GM21423 (cell line): Measurements from ENCODE around the gene XXYLT1.
"Not testable (repeated sequence)": the region's sequence is repeated elsewhere in the genome, so short reads cannot be mapped to it uniquely, and the experiment has no call there.

Source experiments
- ATAC-seq: cut with Tn5 transposase; IDR thresholded peaks from one replicate; pipeline ENCODE4 v1.9.1; 2021; ENCODE audit warnings: mild to moderate bottlenecking, moderate library complexity; ENCODE audit not compliant: unreplicated experiment

XXYLT1 gene

DNA sequence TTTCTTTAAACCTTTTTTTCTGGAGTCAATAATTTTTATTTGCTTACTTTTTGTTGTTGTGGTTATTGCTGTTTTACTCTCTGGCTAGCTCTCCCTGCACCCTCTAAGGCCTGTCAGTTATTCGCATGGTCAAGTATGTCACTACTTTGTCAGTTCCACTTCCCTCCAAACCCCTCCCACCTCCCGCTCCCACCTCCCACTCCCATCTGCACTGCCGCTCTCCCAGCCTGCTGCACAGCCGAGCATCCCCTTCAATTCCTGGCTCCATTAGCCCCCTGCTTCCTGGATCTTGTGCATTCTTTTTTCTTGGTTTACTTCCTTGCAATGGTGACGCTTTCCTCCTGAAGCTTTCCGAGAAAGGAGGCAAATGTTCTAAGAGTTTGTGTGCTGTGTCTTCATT, 218.0 kb downstream of the XXYLT1 start:
- no peak for ATAC-seq

DNA sequence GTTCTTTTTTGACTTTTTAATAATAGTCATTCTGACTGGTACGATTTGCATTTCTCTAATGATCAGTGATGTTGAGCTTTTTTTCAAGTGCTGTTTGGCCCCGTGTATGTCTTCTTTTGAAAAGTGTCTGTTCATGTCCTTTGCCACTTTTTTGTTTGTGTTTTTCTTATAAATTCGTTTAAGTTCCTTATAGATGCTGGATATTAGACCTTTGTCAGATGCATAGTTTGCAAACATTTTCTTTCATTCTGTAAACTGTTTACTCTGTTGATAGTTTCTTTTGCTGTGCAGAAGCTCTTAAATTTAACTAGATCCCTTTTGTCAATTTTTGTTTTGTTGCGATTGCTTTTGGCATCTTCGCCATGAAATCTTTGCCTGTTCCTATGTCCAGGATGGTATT, 220.7 kb downstream of the XXYLT1 start:
- ATAC-seq = not testable (repeated sequence)

DNA sequence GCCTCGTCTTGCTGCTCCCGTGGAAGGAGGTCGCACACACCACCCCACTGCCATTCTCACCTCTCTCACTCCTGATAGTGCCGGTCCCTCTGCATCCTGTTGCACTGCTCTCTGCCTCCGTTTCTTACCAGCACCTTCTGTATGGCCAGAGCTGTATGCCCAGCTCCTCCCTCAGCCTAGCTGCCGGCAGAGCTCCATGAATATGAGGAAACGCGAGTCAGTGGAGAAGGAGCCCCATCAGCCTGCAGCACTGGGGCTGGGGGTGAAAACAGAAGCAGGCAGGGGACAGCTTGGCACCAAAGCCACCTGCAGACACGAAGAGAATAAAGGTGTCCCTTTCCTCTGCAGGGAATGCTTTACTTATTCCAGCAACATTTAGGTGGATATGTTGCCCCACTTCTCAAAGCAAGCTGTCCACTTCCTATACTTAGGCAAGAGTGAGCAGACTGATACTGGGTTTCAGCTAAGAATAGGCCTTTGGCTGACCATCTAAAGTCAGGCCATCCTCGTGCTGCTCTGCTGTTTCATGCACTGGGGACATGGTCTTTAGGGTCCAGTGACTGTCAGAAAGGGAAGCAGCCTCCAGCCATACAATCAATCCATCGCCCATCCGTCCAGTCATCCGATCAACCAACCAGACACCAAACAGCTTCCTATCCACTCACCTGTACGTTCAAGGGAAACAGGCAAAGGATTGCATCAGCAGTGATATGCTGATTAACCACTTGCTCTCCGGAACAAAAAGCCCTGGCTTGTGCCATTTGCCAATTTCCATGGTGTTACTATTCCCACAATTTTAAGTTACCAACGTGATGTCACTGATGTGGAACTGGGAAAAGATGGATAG, 222.7 kb downstream of the XXYLT1 start:
- ATAC-seq = no peak

DNA sequence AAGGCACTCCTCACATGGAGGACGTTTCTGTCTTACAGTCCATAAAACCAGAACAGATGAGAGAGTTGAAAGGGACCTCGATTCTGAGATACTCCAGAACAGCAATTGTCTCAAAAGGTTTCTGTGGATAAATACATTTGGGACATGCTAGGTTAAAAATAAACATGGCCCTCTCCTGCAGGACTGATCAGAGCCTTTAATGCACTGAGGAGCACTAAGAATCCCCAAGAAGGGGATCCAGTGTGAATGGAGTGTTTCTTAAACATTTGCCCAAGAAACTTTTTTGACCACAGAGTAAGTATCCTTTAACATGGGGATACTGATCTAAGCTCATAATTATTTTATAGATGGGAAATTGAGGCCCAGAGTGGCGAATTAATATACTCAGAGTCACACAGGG, 223.4 kb downstream of the XXYLT1 start:
- no peak for ATAC-seq

DNA sequence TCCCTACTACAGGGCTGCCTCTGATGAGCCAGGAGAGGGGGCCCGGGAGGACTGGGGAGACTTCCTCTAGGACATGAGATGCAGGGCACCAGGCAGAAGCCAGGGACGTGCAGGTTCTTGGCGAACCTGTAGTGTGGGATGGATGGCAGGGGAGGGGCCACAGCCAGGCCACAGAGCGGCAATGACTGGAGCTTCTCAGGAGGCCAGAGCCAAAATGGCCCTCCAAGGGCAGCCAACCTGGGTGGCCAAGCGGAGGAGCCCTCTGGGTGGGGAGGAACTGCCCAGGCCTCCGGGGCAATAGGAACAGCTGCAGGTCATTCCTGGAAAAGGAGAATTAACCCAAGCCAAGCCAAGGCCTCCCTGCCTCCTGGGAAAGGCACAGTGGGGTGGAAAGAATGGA, 224.5 kb downstream of the XXYLT1 start:
- no peak for ATAC-seq

DNA sequence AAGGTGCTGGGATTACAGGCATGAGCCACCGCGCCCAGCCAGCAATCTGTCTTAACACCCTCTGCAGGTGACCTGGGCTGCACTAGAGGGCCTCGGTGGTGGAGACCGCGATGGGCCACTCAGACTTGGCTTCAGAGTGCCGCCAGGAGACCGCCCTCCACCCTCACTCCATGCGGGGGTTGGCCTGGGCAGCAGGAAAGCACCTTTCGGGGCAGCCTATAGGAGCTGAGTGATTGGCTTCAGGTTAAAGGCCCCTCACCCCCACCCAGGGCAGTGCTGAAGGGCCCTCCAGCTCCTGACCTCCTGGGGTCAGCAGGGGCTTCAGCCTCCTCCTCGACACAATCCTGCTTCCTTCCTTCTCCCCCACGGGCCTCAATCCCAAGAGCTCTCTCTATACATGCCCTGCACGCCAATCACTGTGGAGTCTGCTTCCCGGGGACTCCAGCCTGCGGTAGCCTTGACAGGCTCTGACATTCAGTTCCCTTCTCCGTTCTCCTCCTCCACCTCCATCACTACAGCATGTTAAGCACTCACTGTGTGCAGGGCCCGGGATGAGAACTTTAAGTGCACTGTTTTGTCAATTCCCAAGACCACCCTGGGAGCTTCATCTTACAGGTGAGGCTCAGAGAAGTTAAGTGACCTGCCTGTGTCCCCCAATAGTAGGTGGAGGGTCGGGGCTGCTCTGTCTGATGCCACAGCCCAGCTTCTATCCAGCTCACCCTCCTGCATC, 225.3 kb downstream of the XXYLT1 start:
- ATAC-seq = no peak

DNA sequence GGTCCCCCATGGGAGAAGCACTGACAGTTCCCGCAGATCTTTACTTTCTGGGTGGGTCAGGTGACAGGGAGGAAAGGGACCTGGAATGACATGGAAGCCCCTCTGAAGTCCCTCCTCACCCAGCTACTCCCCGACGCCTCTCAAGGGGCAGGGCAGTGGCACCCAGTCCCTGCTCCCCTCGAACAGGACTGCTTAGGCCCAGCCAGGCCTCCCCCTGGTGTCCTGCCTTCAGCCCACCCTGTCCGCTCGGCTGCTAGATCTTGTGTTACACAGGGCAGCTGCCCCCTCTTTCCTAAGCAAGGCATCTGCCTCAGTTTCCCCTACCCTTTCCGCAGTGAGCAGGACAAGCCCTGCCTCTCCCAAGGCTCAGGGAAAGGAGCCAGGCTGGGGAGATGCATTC, 226.5 kb downstream of the XXYLT1 start:
- ATAC-seq = no peak

DNA sequence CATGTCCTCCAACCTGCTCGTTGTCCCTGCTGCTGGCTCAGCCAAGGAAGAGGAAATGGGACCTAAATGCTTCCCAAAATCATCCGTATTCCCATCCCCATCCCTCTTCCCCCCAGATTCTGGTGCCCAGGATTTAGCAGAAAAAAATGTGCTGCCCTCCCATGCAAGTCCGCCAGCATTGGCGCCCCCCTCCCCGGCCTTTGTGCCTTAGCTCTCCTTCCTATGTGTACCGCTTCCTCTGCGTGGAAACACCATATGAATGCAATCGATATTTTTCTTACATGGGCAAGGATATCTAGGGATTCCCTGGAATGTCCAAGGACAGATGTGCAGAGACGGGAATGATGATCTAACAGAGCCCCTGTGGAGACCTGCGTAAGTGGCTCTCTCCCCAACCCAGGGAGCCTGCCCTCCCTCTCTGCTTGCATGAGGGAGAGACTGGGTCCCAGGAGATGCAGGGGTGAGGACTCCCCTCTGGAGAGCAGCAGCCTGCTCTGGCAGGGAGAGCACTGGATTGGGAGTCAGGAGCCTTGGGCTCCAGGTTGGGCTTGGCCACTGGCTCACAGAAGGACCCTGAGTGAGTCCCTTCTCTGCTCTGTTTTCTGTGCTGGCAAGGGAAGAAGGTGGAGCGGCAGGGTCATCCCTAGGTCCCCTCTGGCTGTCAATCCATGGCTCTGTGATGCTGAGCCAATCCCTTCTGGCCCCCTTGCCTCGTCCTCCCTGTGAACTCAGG, 227.2 kb downstream of the XXYLT1 start:
- ATAC-seq = no peak

DNA sequence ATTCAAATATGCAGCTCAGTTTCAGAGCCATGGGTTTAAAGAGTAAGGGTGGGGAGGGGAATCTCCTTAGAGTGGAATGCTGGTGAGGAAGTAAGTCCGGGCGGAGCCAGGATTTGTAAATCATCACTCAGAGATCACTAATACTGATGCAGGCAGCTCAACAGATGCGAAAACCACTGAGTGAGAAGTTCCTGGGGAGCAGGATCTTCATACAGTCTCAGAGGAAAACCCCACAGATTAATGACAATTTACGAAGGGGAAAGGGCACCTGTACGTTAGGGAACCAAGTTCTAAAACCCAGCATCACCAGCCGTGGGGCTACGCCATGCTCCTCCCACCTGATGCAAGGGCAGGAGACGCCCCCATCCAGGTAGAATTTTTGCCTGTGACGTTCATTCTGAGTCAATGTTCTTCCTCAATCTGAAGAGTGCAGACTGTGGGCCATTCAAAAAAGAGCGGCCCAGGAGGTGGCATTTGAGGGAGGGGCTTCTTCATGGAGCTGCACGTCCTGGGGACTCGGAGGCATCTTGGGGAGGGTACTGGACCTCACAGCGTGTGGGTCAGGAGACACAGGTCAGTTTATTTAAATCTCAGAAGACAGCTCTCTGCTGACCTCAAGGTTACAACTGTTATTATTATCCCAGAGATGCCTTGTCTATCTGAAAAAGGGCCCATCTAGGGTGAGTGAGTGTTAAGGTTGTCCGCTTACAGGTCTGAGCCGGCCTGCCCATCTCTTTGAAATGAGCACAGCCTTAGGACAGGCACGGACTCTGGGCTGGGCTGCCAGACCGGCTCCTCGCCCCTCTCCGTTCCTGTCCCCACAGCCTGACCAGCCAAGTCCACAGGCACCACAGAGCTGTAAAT, 228.0 kb downstream of the XXYLT1 start:
- no peak for ATAC-seq

DNA sequence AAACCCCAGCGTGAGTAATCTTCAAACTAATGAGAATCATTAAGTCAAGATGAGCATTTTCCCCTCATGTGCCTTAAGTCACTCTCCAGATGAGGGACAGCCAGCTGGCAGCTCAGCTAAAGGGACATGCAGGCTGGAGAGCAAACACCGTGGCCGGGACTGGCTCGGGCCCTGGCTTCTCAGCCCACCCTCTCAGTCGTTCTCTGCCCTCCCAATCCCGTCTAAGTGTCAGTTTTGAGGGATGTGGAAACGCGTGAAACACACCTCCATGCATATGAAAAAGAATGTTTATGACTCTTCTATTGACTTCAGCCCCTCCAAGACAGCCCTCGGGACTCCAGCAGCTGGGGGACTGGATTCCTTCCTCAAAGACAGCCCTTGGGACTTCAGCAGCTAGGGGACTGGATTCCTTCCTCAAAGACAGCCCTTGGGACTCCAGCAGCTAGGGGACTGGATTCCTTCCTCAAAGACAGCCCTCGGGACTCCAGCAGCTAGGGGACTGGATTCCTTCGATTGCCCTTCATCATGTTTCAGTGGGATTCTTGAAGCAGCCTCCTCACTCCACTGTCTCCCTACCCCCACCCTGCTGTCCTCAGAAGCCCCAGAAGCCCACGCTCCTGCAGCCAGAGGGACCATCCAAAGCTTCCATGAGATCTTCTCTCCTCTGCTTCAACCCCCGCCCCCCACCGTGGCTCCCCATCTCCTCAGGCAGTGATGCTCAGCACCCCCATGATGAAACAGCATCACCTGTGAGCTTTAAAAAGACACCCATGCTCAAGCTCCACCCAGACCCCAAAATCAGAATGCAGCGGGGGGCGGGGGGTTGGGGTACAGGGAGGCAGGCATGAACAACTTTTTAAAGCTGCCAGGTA, 228.9 kb downstream of the XXYLT1 start:
- ATAC-seq = no peak

DNA sequence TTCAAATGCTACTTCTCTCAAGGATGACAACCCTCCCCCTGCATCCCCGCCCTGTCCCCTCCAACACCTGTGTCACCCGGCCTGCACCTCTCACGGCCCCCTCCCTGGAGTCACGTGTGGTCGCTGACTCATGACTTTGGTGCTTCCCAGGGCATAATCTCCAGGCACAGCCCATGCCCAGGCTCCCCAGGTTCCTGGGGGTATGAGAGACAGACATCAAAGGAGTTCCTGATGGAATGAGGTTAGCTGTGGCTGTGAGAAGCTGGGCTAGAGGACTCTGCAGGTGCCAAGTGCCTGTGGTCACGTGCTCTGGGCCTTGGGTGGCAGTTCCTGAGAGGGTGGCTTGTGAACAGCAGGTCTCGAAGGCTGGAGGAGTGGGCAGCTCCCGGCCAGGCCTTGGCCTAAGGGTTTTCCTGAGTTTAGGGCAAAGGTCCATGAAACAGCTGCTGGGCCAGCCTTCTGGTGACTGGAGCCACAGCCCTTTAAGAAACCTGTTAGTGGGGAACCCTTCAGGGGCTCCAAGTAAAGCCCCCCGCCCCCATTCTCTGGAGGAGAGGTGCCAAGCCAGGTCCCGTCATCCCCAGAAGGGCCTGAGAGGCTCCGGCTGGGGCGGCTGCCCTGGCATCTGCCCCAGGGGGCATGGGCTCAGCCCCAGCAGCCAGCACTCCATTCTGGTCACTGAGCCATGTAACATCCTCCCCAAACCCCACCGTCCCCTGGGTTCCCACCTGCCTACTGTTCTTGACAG, 230.0 kb downstream of the XXYLT1 start:
- ATAC-seq = no peak

DNA sequence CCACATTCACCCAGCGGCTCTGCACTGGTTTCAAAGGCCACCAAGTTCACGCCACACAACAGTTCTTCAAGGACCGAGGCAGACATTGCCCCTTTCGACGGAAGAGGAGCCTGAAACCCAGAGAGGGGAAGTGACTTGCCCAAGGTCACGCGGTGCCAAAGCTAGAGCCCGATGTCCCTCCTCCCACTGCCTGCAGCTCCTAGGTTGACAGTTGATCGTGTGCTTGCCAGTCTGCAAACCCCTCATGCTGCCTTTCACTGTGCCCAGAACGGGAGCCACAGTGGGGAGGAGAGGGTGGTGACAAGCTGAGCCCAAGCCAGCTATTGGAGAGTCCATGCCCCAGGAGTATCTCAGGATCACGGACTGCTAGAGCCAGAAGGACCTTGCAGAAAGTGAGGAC, 230.9 kb downstream of the XXYLT1 start:
- ATAC-seq = no peak

DNA sequence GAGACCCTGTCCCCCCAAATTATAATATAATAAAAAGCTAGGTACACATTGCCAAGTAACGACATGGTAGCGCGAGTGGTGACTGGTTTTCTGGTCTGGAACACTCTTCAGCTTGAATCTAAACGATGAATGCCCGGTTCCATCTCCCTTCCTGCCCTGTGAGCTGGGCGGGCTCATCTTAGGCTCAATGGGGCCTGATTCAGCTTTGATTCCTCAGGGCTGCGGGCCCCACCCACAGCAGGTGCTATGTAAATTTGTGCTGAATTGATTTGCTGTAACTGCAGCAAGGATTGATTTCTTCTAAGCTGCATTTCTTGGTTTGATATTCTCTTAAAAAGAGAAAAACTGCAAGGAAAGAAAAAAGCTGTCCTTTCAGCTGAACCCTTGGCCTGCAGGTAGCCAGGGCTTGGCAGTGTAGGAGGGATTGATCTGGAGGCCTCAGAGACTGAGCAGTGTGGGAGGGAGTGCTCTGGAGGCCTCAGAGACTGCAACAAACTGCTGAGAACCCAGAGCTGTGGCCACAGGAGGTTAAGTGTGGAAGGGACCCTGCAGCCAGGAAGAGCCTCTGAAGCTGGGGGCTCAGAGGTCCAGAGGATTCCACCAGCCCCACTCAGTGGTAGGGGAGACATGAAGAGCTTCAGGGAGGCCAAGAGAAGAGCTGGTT, 231.6 kb downstream of the XXYLT1 start:
- ATAC-seq = no peak

DNA sequence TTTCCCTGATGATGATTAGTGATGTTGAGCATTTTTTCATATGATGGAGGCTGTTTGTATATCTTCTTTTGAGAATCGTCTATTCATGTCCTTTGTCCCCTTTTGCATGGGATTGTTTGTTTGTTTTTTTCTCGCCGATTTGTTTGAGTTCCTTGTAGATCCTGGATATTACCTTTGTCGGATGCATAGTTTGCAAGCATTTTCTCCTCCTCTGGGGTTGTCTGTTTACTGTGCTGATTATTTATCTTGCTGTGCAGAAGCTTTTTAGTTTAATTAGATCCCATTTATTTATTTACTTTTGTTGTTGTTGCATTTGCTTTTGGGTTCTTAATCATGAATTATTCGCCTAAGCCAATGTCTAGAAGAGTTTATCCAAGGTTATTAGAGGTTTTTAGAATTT, 232.8 kb downstream of the XXYLT1 start:
- no peak for ATAC-seq

DNA sequence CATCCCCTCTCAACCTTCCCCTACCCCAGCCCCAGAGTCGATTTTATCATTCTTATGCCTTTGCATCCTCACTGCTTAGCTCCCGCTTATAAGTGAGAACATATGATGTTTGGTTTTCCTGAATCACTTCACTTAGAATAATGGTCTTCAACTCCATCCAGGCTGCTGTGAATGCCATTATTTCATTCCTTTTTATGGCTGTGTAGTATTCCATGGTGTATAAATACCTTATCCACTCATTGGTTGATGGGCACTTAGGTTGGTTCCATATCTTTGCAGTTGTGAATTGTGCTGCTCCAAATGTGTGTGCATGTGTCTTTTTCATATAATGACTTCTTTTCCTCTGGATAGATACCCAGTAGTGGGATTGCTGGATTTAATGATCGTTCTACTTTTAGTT, 233.4 kb downstream of the XXYLT1 start:
- not testable (repeated sequence) for ATAC-seq

DNA sequence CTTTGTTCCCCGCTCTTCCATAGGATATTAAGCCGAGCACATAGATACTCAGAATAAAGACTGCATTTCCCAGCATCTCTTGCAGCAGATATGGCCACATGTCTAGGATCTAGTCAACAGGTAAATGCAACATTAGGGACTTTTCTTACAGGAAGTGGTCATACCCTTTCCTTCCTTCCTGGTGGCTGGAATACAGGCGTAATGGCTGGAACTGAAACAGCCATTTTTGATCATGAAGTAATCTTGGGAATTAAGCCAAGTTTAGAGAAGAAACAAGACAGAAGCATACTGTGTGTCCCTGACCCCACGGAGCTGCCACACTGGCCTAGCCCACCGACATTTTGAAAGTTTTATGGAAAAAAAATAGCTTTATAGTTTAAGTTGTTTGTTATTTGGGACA, 234.0 kb downstream of the XXYLT1 start:
- ATAC-seq = no peak

DNA sequence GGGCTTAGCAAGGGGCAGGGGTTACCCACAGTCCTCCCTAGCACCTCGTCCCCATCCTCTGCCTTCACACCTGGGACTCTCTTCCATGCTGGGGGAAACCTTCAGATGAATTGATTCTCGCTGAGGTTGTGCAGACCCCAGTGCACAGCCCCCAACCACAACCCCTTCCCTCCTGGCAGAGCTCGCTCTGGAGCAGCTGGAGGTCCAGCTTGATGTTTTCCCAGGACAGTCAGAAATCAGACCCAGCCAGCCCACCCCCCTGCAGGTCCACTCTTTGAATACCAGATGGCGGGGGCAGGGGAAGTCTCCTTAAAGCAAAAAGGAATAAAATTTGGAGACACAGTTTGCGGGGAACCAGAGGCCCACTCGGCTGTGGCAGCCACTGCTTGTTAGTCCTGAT, 234.4 kb downstream of the XXYLT1 start:
- ATAC-seq = no peak

DNA sequence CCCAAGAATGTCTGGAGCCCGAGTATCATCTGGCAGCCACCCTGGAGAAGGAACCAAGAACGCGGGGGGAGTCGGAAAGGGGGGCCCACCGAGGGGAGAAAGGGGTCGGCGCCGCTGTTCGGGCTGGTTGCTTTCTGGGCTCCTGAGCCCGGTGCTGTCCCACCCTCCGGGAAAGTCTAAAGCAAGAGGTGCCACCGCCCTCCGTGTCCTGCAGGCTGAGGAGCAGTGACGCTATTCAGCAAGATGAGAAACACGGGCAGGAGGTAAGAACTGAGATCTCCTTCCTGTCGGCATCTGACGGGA, 234.8 kb downstream of the XXYLT1 start:
- no peak for ATAC-seq
